ENCODE results near the gene NDUFS7. TPM values are rescaled to one million over a fixed set of nuclear protein-coding genes. Genes with fewer than 3 reads are reported as not detected.

The NDUFS7 gene
- total RNA-seq, 1 experiment from 2014 or later, result 124 TPM

- no peak for DNase-seq (ENCODE audit: low read depth)
These were observed 19.5 kb upstream of the NDUFS7 start for GRCh38 chr19:1364070-1364704.

GRCh38 chr19:1365319-1366269 is 18.1 kb upstream of the NDUFS7 start:
- no peak for DNase-seq (ENCODE audit: low read depth)

GRCh38 chr19:1366296-1366695 is 17.4 kb upstream of the NDUFS7 start:
- no peak for DNase-seq (ENCODE audit: low read depth)

GRCh38 chr19:1366899-1367870 is 16.5 kb upstream of the NDUFS7 start:
- DNase-seq (ENCODE audit: low read depth), result no peak

- DNase-seq (ENCODE audit: low read depth), result no peak
These were observed 14.4 kb upstream of the NDUFS7 start for GRCh38 chr19:1369214-1369805.

DNA sequence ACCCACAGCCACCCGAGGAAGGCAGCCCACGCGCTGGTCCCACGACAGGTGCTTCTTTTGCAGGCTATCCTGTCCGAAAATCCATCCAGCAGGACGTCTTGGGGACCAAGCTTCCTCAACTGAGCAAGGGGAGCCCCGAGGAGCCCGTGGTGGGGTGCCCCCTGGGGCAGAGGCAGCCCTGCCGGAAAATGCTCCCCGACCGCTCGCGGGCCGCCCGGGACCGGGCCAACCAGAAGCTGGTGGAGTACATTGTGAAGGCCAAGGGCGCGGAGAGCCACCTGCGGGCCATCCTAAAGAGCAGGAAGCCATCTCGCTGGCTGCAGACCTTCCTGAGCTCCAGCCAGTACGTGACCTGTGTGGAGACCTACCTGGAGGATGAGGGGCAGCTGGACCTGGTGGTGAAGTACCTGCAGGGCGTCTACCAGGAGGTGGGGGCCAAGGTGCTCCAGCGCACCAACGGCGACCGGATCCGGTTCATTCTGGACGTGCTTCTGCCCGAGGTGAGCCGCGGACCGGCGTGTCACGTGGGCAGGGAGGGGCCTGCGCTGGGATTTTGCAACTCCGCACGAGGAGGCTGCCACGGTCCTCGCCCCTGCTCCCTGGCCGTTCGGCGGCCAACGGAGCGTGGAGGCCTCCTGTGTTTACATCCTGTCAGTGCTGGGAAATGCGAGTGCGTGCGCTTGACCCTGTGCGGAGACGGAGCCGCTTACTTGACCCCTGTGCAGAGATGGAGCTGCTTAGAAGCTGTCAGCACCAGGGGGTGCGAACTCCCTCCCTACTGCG is 12.9 kb upstream of the NDUFS7 start:
- no peak for DNase-seq (ENCODE audit: low read depth)

GRCh38 chr19:1373042-1373533 is 10.6 kb upstream of the NDUFS7 start:
- no peak for DNase-seq (ENCODE audit: low read depth)

- peak; percentile 67 for DNase-seq (ENCODE audit: low read depth)
These were observed 10.0 kb upstream of the NDUFS7 start for GRCh38 chr19:1373534-1374249.

GRCh38 chr19:1374250-1374577 is 9.5 kb upstream of the NDUFS7 start:
- DNase-seq (ENCODE audit: low read depth), result no peak

DNA sequence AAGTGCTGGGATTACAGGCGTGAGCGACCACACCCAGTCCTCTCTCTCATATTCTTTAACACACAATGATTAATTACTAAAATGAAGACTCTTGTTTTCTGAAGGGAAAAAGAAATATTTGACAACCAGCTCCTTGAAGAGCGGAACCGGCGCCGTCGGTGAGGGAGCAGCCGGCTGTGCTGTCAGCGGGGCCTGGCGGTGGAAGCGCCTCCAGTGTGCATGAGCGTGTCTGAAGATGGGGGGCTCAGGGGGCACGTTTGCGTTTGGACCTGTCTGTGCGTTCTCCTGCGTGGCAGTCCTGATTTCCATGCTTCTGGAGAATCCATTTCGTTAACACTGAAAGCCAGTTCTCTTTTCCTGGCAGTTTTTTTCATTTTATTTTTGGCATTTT is 7.3 kb upstream of the NDUFS7 start:
- DNase-seq (ENCODE audit: low read depth), result no peak

DNA sequence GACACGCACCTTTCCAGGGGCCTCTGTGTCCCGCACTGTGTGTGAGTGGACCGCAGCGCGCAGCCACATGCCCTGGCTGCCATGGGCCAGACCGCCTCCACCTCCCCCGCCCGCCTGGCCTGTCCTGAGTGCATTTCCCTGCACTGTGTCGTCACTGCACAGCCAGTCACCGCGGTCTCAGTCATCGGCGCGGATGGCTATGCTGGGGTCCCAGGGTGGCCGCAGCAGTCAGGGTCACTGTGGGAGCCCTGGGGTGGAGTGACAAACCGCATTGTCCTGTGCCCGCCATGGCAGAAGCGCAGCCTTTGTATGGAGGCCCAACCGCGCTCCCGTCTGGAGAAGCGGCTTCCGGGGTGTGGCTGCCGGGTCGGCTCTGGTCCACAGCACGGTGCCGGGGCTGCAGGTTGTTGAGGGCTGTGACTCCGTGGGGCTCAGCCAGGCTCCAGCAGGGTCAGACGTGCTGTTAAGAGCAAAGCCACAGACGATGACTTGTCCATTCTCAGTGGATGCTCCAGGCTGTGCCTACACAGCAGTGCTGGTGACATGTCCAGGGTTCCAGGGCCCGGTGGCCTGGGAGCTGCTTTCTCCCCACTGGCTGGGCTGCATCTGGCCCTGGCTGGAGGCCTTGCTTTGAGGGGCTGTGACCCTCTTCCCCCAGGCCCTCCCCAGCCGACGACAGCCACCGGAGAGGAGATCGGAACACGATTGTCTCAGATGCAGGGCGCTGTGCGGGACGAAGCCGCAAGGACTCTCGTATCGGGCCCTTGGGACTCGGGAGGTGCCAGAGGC is 6.3 kb upstream of the NDUFS7 start:
- DNase-seq (ENCODE audit: low read depth), result no peak

- no peak for DNase-seq (ENCODE audit: low read depth)
These were observed 5.5 kb upstream of the NDUFS7 start for GRCh38 chr19:1377965-1378785.

- DNase-seq (ENCODE audit: low read depth), result no peak
These were observed 4.4 kb upstream of the NDUFS7 start for GRCh38 chr19:1379126-1379905.

- no peak for DNase-seq (ENCODE audit: low read depth)
These were observed 3.7 kb upstream of the NDUFS7 start for GRCh38 chr19:1379961-1380489.

GRCh38 chr19:1382250-1382649 is 1.5 kb upstream of the NDUFS7 start:
- no peak for DNase-seq (ENCODE audit: low read depth)

- DNase-seq (ENCODE audit: low read depth), result no peak
These were observed 743 bp upstream of the NDUFS7 start for GRCh38 chr19:1383017-1383311.

GRCh38 chr19:1384085-1384462 is 367 bp downstream of the NDUFS7 start:
- no peak for DNase-seq (ENCODE audit: low read depth)

Data from Daoy (cell line).